HepG2 (cell line): ENCODE measurements around the gene LIPE. TPM values are rescaled to one million over a fixed set of nuclear protein-coding genes. Genes with fewer than 3 reads are reported as not detected.
A peak's percentile ranks its signal among the peaks of the same experiment; 100 is the strongest.

ENCODE experiments used
- DBP ChIP-seq: sonication (generic); formaldehyde crosslinking; IDR thresholded peaks from 2 replicates; pipeline ENCODE4 v1.4.0; 2020; ENCODE audit warnings: missing genetic modification reagents; ENCODE audit errors: not compliant biosample characterization
- E2F1 ChIP-seq: sonication (generic); formaldehyde crosslinking; IDR thresholded peaks from 2 replicates; pipeline ENCODE4 v1.5.0; 2020; ENCODE audit warnings: missing genetic modification reagents
- ELF4 ChIP-seq: sonication (generic); formaldehyde crosslinking; IDR thresholded peaks from 2 replicates; pipeline ENCODE4 v1.5.0; 2020; ENCODE audit warnings: missing genetic modification reagents, mild to moderate bottlenecking, moderate library complexity, borderline replicate concordance
- ETV6 ChIP-seq: sonication (generic); formaldehyde crosslinking; conservative IDR thresholded peaks from 2 replicates; pipeline ENCODE4 v1.4.0; 2020; ENCODE audit warnings: missing genetic modification reagents
- FOXA3 ChIP-seq: IDR thresholded peaks from 2 replicates; pipeline ENCODE4 v1.6.1; 2016; ENCODE audit warnings: missing genetic modification reagents, missing compliant biosample characterization
- GPN1 ChIP-seq: sonication (generic); formaldehyde crosslinking; IDR thresholded peaks from 2 replicates; pipeline ENCODE4 v1.5.1; 2020; ENCODE audit warnings: missing genetic modification reagents, borderline replicate concordance
- KDM4B ChIP-seq: sonication (generic); formaldehyde crosslinking; IDR thresholded peaks from 2 replicates; pipeline ENCODE4 v1.4.0; 2020; ENCODE audit warnings: missing genetic modification reagents
- MAFG ChIP-seq: sonication (generic); formaldehyde crosslinking; IDR thresholded peaks from 2 replicates; pipeline ENCODE4 v1.5.1; 2020; ENCODE audit warnings: mild to moderate bottlenecking, missing genetic modification reagents
- MYNN ChIP-seq: sonication (generic); formaldehyde crosslinking; IDR thresholded peaks from 2 replicates; pipeline ENCODE4 v1.4.0; 2020; ENCODE audit warnings: mild to moderate bottlenecking, low read depth, missing genetic modification reagents
- RAD51 ChIP-seq: fragments of 450-650 bp; IDR thresholded peaks from 2 replicates; pipeline ENCODE4 v1.6.1; 2016; ENCODE audit warnings: borderline replicate concordance
- SAP130 ChIP-seq: IDR thresholded peaks from 2 replicates; pipeline ENCODE4 v1.6.1; 2016; ENCODE audit warnings: low read depth
- SKI ChIP-seq: fragments of 450-650 bp; IDR thresholded peaks from one replicate; pipeline ENCODE4 v1.6.1; 2018; ENCODE audit warnings: mild to moderate bottlenecking; ENCODE audit not compliant: partially characterized antibody
- TBX2 ChIP-seq: sonication (generic); formaldehyde crosslinking; IDR thresholded peaks from 2 replicates; pipeline ENCODE4 v1.5.0; 2020; ENCODE audit warnings: missing genetic modification reagents, mild to moderate bottlenecking, borderline replicate concordance
- ZFYVE20 ChIP-seq: sonication (generic); formaldehyde crosslinking; IDR thresholded peaks from 2 replicates; pipeline ENCODE4 v1.8.0; 2023; ENCODE audit warnings: low read depth, mild to moderate bottlenecking, moderate library complexity, missing genetic modification reagents, borderline replicate concordance
- ZNF143 ChIP-seq: sonication (generic); formaldehyde crosslinking; IDR thresholded peaks from 2 replicates; pipeline ENCODE4 v1.4.0; 2020; ENCODE audit warnings: missing genetic modification reagents
- ZNF274 ChIP-seq: sonication (generic); formaldehyde crosslinking; IDR thresholded peaks from 2 replicates; pipeline ENCODE4 v1.5.1; 2020; ENCODE audit warnings: mild to moderate bottlenecking, missing genetic modification reagents
- ZNF83 ChIP-seq: sonication (generic); formaldehyde crosslinking; IDR thresholded peaks from 2 replicates; pipeline ENCODE4 v1.4.0; 2020; ENCODE audit warnings: missing genetic modification reagents, mild to moderate bottlenecking, borderline replicate concordance
- ZSCAN5A ChIP-seq: sonication (generic); formaldehyde crosslinking; IDR thresholded peaks from 2 replicates; pipeline ENCODE4 v1.8.0; 2022; ENCODE audit warnings: mild to moderate bottlenecking, missing genetic modification reagents, borderline replicate concordance
- polyA plus RNA-seq, 8 experiments: library from polyadenylated mRNA; depleted of rRNA in 3 of 8; stranded (reverse) in 7 of 8; unstranded in 1 of 8; fragments of >200 nt; fragmentation: Illumina TruSeq in 4 of 8; extraction: Trizol in 4 of 8; gene quantifications; 2 replicates each; pipeline versions ENCODE4 v1.2.1 to v1.2.3, GENCODE V29; 2011 to 2016; ENCODE audit warnings: low read depth in 4 of 8, missing spikeins in 1 of 8, mixed read lengths in 1 of 8; ENCODE audit not compliant: insufficient read depth in 1 of 8
- total RNA-seq, 5 experiments: library from RNA; depleted of rRNA; stranded (reverse); fragments of >200 nt; fragmentation: Illumina TruSeq; extraction: Trizol; gene quantifications; 2 replicates each; pipeline ENCODE4 v1.2.3, GENCODE V29; 2016; ENCODE audit warnings: low read depth in 1 of 5
- TF ChIP-seq, protein P1 (sequence below): sonication (generic); formaldehyde crosslinking; IDR thresholded peaks from 2 replicates; pipeline ENCODE4 v1.5.1; 2020; ENCODE audit warnings: mild to moderate bottlenecking, missing genetic modification reagents, borderline replicate concordance

The LIPE gene
- total and polyA plus RNA-seq, 2 of the 13 experiments (the other 11 are each of a cell fraction or from before 2014, with no cell fraction given) = not detected

DNA sequence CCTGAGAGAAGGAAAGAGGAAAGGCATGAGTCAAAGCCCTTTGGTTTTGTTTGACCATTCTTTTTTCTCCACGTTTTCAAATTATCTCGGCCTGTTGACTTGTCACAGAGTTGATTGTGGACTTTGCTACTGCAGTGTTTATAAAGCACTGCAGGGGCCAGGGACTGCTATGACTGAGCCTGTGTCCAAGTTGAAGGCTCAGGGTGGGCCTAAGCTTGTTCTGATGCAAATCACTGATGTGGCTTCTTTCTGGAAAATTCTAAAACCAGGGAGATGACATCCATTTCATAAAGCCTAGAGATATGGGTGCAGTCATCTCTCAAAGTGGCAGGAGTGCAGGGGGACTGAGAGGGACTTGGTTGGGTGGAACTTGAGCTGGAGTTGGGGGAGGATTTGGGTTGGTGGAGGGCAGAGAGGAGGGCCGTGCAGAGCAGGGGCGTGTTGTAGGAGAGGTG, 16.8 kb upstream of the LIPE start (continued):
- TF ChIP-seq, protein P1, sequence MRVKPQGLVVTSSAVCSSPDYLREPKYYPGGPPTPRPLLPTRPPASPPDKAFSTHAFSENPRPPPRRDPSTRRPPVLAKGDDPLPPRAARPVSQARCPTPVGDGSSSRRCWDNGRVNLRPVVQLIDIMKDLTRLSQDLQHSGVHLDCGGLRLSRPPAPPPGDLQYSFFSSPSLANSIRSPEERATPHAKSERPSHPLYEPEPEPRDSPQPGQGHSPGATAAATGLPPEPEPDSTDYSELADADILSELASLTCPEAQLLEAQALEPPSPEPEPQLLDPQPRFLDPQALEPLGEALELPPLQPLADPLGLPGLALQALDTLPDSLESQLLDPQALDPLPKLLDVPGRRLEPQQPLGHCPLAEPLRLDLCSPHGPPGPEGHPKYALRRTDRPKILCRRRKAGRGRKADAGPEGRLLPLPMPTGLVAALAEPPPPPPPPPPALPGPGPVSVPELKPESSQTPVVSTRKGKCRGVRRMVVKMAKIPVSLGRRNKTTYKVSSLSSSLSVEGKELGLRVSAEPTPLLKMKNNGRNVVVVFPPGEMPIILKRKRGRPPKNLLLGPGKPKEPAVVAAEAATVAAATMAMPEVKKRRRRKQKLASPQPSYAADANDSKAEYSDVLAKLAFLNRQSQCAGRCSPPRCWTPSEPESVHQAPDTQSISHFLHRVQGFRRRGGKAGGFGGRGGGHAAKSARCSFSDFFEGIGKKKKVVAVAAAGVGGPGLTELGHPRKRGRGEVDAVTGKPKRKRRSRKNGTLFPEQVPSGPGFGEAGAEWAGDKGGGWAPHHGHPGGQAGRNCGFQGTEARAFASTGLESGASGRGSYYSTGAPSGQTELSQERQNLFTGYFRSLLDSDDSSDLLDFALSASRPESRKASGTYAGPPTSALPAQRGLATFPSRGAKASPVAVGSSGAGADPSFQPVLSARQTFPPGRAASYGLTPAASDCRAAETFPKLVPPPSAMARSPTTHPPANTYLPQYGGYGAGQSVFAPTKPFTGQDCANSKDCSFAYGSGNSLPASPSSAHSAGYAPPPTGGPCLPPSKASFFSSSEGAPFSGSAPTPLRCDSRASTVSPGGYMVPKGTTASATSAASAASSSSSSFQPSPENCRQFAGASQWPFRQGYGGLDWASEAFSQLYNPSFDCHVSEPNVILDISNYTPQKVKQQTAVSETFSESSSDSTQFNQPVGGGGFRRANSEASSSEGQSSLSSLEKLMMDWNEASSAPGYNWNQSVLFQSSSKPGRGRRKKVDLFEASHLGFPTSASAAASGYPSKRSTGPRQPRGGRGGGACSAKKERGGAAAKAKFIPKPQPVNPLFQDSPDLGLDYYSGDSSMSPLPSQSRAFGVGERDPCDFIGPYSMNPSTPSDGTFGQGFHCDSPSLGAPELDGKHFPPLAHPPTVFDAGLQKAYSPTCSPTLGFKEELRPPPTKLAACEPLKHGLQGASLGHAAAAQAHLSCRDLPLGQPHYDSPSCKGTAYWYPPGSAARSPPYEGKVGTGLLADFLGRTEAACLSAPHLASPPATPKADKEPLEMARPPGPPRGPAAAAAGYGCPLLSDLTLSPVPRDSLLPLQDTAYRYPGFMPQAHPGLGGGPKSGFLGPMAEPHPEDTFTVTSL (CRISPR knock-in tag) = peak; percentile 87; the same call in 1 of the 2 replicates
- TF ChIP-seq KDM4B = 0 out of 2 replicates have a peak, but pooled peaks have one; percentile 65
- TF ChIP-seq MAFG (CRISPR knock-in tag) = no peak
- no peak for TF ChIP-seq MYNN (CRISPR knock-in tag)
- TF ChIP-seq TBX2 (CRISPR knock-in tag) = peak; percentile 75
- no peak for TF ChIP-seq E2F1 (CRISPR knock-in tag)
- TF ChIP-seq ZNF83 (CRISPR knock-in tag) = no peak
- TF ChIP-seq RAD51 = no peak
- TF ChIP-seq ETV6 = no peak
- no peak for TF ChIP-seq ZNF274 (CRISPR knock-in tag)
- TF ChIP-seq ELF4 (CRISPR knock-in tag) = no peak
- no peak for TF ChIP-seq ZNF143
- TF ChIP-seq DBP (CRISPR knock-in tag) = no peak
- TF ChIP-seq SKI = no peak
- TF ChIP-seq GPN1 (CRISPR knock-in tag) = no peak
- TF ChIP-seq ZSCAN5A (CRISPR knock-in tag) = no peak
- TF ChIP-seq ZFYVE20 (CRISPR knock-in tag) = no peak
- peak; percentile 79 for TF ChIP-seq SAP130 (CRISPR knock-in tag)
- TF ChIP-seq FOXA3 (CRISPR knock-in tag) = peak; percentile 95
